Measurements from ENCODE around the gene CHMP6. TPM values are rescaled to one million over a fixed set of nuclear protein-coding genes. Genes with fewer than 3 reads are reported as not detected.
A peak's percentile ranks its signal among the peaks of the same experiment; 100 is the strongest.

The CHMP6 gene
- polyA plus RNA-seq (2013, experiment 1 of 2), result 14.3 TPM
- 13.1 TPM for polyA plus RNA-seq (2013, experiment 2 of 2)

GRCh38 chr17:80991645-80992076 lies at the start of gene CHMP6:
Gene CHMP6 (plus strand): TSS chr17:80991841. CDS start chr17:80991919, 78 bp downstream.
- Histone ChIP-seq H2BK12ac (ENCODE audit: low read length) (peak within 1 kb of the TSS; percentile 31), H4K91ac (ENCODE audit: low read depth, low read length, poor library complexity) (no peak within 1 kb of the TSS), H4K8ac (ENCODE audit: low read depth, low read length) (no peak within 1 kb of the TSS), H3K4me1 (ENCODE audit: control insufficient read depth in 2 of 2, insufficient read depth in 1 of 2, low read depth in 1 of 2, low read length in 2 of 2) (peaks cover 4 to 18% of the 10 kb centered on the region in 2 donors), H3K4me3 (ENCODE audit: low read length in 2 of 2) (peak within 1 kb of the TSS; percentile 73 to 95), H2BK15ac (ENCODE audit: low read length) (peak within 1 kb of the TSS; percentile 100), H2AK5ac (ENCODE audit: low read depth, low read length) (peak within 1 kb of the TSS; percentile 92), H3K36me3 (replicated peaks in 1 of 2; ENCODE audit: control insufficient read depth in 2 of 2, insufficient read depth in 2 of 2, low read length in 2 of 2) (peaks cover 8 to 18% of the 10 kb centered on the region in 2 donors), H3K27me3 (ENCODE audit: control insufficient read depth in 3 of 3, insufficient read depth in 3 of 3, low read depth in 1 of 3, low read length in 3 of 3) (peaks cover 0 to 5% (median 3%) of the 10 kb centered on the region in 3 experiments), H3K18ac (ENCODE audit: low read length) (peak within 1 kb of the TSS; percentile 94), H3K4me2 (ENCODE audit: insufficient read depth, low read length, poor library complexity, severe bottlenecking) (peak within 1 kb of the TSS; percentile 94), H3K23ac (ENCODE audit: low read depth, low read length, poor library complexity) (peak within 1 kb of the TSS; percentile 73), H3K9me3 (replicated peaks in 1 of 2; ENCODE audit: control insufficient read depth in 2 of 2, insufficient read depth in 1 of 2, low read depth in 1 of 2, low read length in 2 of 2) (no peaks in the 10 kb centered on the region), H2AFZ (ENCODE audit: low read length) (peak within 1 kb of the TSS; percentile 90), H2BK120ac (ENCODE audit: low read depth, low read length) (peak within 1 kb of the TSS; percentile 81), H3K14ac (ENCODE audit: low read length) (peak within 1 kb of the TSS; percentile 21), H3K4ac (ENCODE audit: low read length) (no peak within 1 kb of the TSS), H3K9ac (ENCODE audit: low read depth, low read length, poor library complexity) (peak within 1 kb of the TSS; percentile 93), H2BK5ac (ENCODE audit: low read length) (peak within 1 kb of the TSS; percentile 66), H3K79me1 (ENCODE audit: low read depth, low read length) (peaks cover 4% of the 10 kb centered on the region), H3K27ac (replicated peaks; ENCODE audit: low read length) (no peak within 1 kb of the TSS)
- peak; percentile 57 for DNase-seq (ENCODE audit: low spot score)
- WGBS, 2 donors (ENCODE audit: extremely low coverage in 2 of 2, insufficient read length in 2 of 2, insufficient replicate concordance in 1 of 2), result no CpG with 5 or more reads among the region's 66 CpGs

- Histone ChIP-seq H4K91ac (ENCODE audit: low read depth, low read length, poor library complexity) (no peak overlapping the region), H3K14ac (ENCODE audit: low read length) (peak overlapping the region; percentile 31), H2BK120ac (ENCODE audit: low read depth, low read length) (no peak overlapping the region), H3K27me3 (ENCODE audit: control insufficient read depth in 3 of 3, insufficient read depth in 3 of 3, low read depth in 1 of 3, low read length in 3 of 3) (no peaks in the 10 kb centered on the region), H3K27ac (replicated peaks; ENCODE audit: low read length) (no peak overlapping the region), H3K9ac (ENCODE audit: low read depth, low read length, poor library complexity) (no peak overlapping the region), H2AFZ (ENCODE audit: low read length) (no peak overlapping the region), H3K23ac (ENCODE audit: low read depth, low read length, poor library complexity) (no peak overlapping the region), H3K4me2 (ENCODE audit: insufficient read depth, low read length, poor library complexity, severe bottlenecking) (no peak overlapping the region), H2AK5ac (ENCODE audit: low read depth, low read length) (no peak overlapping the region), H3K18ac (ENCODE audit: low read length) (peak overlapping the region; percentile 76), H3K79me1 (ENCODE audit: low read depth, low read length) (peaks cover 6% of the 10 kb centered on the region), H2BK5ac (ENCODE audit: low read length) (peak overlapping the region; percentile 53), H3K9me3 (replicated peaks in 1 of 2; ENCODE audit: control insufficient read depth in 2 of 2, insufficient read depth in 1 of 2, low read depth in 1 of 2, low read length in 2 of 2) (peaks cover 2 to 9% of the 10 kb centered on the region in 2 donors), H2BK12ac (ENCODE audit: low read length) (no peak overlapping the region), H3K4ac (ENCODE audit: low read length) (no peak overlapping the region), H2BK15ac (ENCODE audit: low read length) (no peak overlapping the region), H3K4me1 (ENCODE audit: control insufficient read depth in 2 of 2, insufficient read depth in 1 of 2, low read depth in 1 of 2, low read length in 2 of 2) (peaks cover 16 to 21% of the 10 kb centered on the region in 2 donors), H3K36me3 (replicated peaks in 1 of 2; ENCODE audit: control insufficient read depth in 2 of 2, insufficient read depth in 2 of 2, low read length in 2 of 2) (peaks cover 14 to 35% of the 10 kb centered on the region in 2 donors), H3K4me3 (ENCODE audit: low read length in 2 of 2) (no peak overlapping the region), H4K8ac (ENCODE audit: low read depth, low read length) (peak overlapping the region; percentile 32)
- no CpG with 5 or more reads among the region's 38 CpGs for WGBS, 2 donors (ENCODE audit: extremely low coverage in 2 of 2, insufficient read length in 2 of 2, insufficient replicate concordance in 1 of 2)
- no peak for DNase-seq (ENCODE audit: low spot score)
Measured at GRCh38 chr17:80942423-80943345, 49.0 kb upstream of the CHMP6 start.

- peaks cover 2 to 9% of the 10 kb centered on the region in 2 donors for H3K9me3 ChIP-seq (replicated peaks in 1 of 2; ENCODE audit: control insufficient read depth in 2 of 2, insufficient read depth in 1 of 2, low read depth in 1 of 2, low read length in 2 of 2)
- H2AFZ ChIP-seq (ENCODE audit: low read length), result no peak overlapping the region
- peaks cover 14 to 39% of the 10 kb centered on the region in 2 donors for H3K36me3 ChIP-seq (replicated peaks in 1 of 2; ENCODE audit: control insufficient read depth in 2 of 2, insufficient read depth in 2 of 2, low read length in 2 of 2)
- H2AK5ac ChIP-seq (ENCODE audit: low read depth, low read length), result no peak overlapping the region
- H3K14ac ChIP-seq (ENCODE audit: low read length), result no peak overlapping the region
- H3K4me3 ChIP-seq (ENCODE audit: low read length in 2 of 2), result no peak overlapping the region
- peaks cover 6% of the 10 kb centered on the region for H3K79me1 ChIP-seq (ENCODE audit: low read depth, low read length)
- no peak overlapping the region for H2BK15ac ChIP-seq (ENCODE audit: low read length)
- no peak overlapping the region for H3K23ac ChIP-seq (ENCODE audit: low read depth, low read length, poor library complexity)
- H4K8ac ChIP-seq (ENCODE audit: low read depth, low read length), result no peak overlapping the region
- H4K91ac ChIP-seq (ENCODE audit: low read depth, low read length, poor library complexity), result no peak overlapping the region
- H2BK12ac ChIP-seq (ENCODE audit: low read length), result no peak overlapping the region
- H3K18ac ChIP-seq (ENCODE audit: low read length), result no peak overlapping the region
- no peaks in the 10 kb centered on the region for H3K27me3 ChIP-seq (ENCODE audit: control insufficient read depth in 3 of 3, insufficient read depth in 3 of 3, low read depth in 1 of 3, low read length in 3 of 3)
- no CpG with 5 or more reads among the region's 17 CpGs for WGBS, 2 donors (ENCODE audit: extremely low coverage in 2 of 2, insufficient read length in 2 of 2, insufficient replicate concordance in 1 of 2)
- DNase-seq (ENCODE audit: low spot score), result no peak
- H2BK5ac ChIP-seq (ENCODE audit: low read length), result peak overlapping the region; percentile 53
- no peak overlapping the region for H2BK120ac ChIP-seq (ENCODE audit: low read depth, low read length)
- peaks cover 10 to 13% of the 10 kb centered on the region in 2 donors for H3K4me1 ChIP-seq (ENCODE audit: control insufficient read depth in 2 of 2, insufficient read depth in 1 of 2, low read depth in 1 of 2, low read length in 2 of 2)
- H3K27ac ChIP-seq (replicated peaks; ENCODE audit: low read length), result no peak overlapping the region
- H3K9ac ChIP-seq (ENCODE audit: low read depth, low read length, poor library complexity), result peak overlapping the region; percentile 54
- H3K4ac ChIP-seq (ENCODE audit: low read length), result no peak overlapping the region
- H3K4me2 ChIP-seq (ENCODE audit: insufficient read depth, low read length, poor library complexity, severe bottlenecking), result no peak overlapping the region
Measured at GRCh38 chr17:80943346-80944145, 48.1 kb upstream of the CHMP6 start.
